Globus pallidus (tissue), 1 donor: ENCODE results near the gene EMX2.

Experiments used
- DNase-seq: peaks from one replicate; pipeline ENCODE4 v3.0.0-alpha.2; 2015; ENCODE audit warnings: low spot score

EMX2 gene

GRCh38 chr10:117544711-117545140 lies 2.2 kb downstream of the EMX2 start:
- DNase-seq = no peak

DNA sequence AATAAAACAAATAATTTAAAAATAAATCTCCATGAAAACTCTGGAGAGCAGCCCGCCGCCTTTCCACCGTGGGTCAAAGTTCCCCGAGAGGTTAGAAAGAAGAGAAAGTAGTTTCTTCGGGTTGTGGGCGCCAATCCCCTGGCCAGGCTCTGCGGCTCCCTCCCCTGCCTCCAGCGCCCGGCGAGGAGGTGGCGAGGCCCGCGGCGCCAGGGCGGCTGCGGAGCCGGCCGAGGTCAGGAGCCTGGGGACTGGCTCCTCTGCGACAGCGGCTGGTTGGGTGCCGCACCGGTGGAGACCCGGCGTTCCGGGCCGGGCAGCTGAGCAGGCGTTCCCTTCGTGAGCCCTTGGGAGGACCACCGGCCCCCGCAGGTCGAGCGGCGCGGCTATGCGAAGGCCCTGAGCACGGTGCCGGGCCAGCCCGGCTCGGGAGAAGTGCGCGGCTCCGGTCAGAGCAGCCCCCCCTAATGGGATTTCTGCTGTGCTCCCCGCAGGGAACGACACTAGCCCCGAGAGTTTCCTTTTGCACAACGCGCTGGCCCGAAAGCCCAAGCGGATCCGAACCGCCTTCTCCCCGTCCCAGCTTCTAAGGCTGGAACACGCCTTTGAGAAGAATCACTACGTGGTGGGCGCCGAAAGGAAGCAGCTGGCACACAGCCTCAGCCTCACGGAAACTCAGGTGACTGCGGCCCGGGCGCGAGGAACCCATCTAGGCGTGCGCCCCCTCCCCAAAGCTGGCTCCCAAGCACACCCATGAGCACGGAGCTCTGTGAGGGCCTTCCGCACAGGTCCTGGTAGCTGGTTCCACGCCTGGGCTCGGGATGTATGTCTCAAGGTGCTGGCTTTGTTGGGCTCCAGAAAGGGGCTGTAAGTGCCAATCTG lies 2.8 kb downstream of the EMX2 start:
- no peak for DNase-seq

- no peak for DNase-seq
Observed at GRCh38 chr10:117546020-117546580, 3.6 kb downstream of the EMX2 start.

- DNase-seq = no peak
Observed at GRCh38 chr10:117546581-117547015, 4.1 kb downstream of the EMX2 start.

- no peak for DNase-seq
Observed at GRCh38 chr10:117547016-117547715, 4.6 kb downstream of the EMX2 start.

- no peak for DNase-seq
Observed at GRCh38 chr10:117547716-117548668, 5.4 kb downstream of the EMX2 start.

GRCh38 chr10:117549100-117549585 lies 6.6 kb downstream of the EMX2 start:
- no peak for DNase-seq

DNA sequence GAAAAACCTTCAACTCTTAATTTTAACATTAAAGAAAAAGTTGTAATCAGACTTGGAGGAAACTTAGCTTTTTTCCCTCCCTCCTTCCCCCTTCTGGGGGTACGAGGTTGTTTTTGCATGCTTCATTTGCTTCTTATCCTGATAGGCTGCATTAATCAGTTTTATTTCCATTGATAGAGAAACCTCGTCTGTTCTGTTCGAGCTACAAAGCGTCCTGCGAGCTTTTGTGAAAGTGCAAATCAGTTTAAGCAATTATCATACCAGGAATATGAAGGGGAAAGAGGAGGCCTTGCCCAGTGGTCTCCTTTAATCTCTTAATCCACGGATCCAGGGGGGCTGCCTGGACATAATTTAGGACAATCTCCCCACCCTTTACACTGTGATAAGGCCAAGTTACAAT lies 7.5 kb downstream of the EMX2 start:
- DNase-seq = no peak

- DNase-seq = no peak
Observed at GRCh38 chr10:117550599-117551329, 8.2 kb downstream of the EMX2 start.

DNA sequence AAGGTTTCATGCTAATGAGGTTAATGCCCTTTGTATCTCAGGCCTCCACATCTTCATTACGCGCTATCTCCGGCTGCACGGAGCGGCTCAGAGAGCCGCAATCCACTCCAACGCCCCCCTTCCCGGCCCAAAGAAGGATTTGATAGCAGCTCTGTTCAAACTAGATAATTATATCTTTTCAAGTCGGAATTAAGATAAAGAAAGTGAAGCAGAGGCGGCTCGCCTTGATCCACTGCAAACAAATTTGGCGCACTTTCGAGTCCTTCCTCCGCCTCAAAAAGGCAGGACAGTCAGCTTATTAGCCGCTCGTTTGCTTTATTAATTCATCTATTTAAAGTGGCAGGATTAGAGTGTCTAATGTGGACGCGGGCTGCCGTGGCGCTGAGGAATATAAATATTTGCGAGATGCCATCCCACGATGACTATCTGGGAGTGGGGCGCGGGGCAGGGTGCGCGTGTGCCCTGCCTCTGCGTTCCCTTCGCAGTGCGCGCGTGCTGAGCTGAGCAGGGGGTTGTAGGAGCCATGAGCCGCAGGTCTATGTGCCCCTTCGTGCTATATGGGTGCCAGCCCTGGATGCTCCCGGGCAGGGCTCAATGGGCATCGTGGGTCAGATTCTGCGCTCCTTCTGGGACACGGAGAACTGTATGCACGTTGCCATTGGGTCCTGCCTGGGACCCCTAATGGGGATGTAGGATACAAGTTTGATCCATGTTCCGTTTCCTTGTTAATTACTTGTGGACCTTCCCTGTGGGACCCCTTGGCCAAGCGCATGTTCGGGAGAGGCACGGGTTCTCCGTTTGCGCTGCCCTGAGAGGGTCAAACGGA lies 9.0 kb downstream of the EMX2 start:
- no peak for DNase-seq

DNA sequence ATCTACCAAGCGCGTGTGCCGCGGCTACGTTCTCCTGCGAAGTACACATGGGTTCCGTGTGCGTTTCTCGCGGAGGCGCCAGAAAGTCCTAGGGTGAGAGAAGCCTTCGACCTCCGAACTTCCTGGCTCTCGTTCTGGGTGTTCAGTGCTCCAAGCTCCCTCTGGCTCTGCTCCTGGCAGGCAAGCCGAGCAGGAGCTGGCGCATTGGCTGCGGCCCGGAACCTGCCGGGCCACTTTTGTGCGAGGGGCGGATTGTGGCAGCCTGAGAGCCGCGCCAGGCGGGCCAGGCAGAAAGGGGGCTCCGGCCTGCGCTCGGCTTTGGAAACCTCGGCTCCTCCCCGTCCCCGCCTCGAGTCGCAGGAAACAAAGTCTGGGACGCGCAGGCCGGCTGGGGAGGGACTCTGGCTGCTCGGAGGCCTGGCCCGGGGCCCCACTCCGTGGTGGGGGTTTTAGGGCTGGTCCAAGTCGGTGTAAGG lies 9.6 kb downstream of the EMX2 start:
- no peak for DNase-seq

GRCh38 chr10:117552701-117553141 lies 10.2 kb downstream of the EMX2 start:
- DNase-seq = no peak

GRCh38 chr10:117553142-117553814 lies 10.7 kb downstream of the EMX2 start:
- no peak for DNase-seq

GRCh38 chr10:117553815-117554172 lies 11.2 kb downstream of the EMX2 start:
- no peak for DNase-seq

DNA sequence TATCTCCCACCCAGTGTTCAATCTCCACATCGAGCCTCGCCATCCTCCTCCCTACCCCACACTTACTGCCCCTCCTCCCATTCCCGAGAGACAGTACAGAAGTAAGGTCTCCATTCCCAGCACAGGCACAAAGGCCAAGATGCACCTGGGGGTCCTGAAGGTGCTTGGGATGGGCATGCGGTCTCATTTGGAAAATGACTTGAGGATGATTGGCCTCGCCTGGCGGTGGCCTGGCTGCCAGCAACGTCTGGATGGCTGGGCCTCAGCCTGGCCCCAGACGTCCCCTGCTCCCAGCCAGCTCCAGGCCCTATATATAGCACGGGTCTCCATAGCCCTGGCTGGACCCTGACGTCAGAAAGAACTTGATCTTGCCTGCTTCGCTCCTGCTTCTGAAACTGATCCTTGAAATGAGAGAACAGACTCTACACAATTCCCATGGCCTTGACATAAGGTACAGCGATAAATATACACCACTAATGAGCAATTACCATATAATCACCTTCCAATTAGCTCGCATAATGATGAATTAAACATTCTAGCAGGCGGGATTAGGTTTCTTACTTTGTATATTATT lies 11.8 kb downstream of the EMX2 start:
- no peak for DNase-seq

- no peak for DNase-seq
Observed at GRCh38 chr10:117555017-117555416, 12.5 kb downstream of the EMX2 start.

GRCh38 chr10:117555863-117556262 lies 13.3 kb downstream of the EMX2 start:
- DNase-seq = no peak

DNA sequence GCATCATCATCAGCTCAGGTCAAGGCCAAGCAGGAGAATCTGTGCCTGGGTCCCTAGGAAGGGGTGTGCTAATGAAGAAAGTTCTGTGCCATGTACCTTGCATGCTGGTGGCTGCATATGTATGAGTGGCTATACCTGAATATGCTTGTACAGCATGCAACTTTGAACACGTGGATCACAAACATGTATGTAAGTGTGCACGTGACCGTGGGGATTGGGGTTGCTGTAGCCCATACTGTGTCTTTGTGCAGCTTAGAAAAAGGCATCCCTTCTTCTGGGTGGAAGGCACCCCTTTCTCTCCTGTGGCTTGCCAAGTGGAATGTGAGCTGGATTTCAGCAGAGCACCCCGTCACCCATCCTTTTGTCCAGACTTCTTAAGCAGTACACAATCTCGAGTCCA lies 13.8 kb downstream of the EMX2 start:
- DNase-seq = no peak

DNA sequence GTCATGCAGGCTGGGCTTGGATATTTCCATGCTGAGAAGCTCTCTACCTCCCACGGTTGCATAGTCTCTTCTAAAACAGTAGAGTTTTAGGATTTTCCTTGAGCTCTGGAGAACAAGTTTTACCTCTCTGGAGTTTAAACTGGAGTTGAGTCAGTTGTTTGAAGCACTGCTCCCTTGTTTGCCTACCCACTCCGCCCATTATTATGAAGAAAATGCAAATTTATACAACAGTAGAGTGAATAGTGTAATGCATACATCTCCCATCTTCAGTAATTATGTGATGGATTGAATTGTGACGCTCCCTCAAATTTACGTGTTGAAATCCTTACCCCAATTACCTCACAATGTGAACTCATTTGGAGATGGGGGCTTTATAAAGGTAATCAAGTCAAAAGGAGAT lies 17.2 kb downstream of the EMX2 start:
- DNase-seq = no peak
